ENCODE measurements around the gene WDR81.
"Not testable (repeated sequence)": the region's sequence is repeated elsewhere in the genome, so short reads cannot be mapped to it uniquely, and the experiment has no call there.

Gene WDR81

DNA sequence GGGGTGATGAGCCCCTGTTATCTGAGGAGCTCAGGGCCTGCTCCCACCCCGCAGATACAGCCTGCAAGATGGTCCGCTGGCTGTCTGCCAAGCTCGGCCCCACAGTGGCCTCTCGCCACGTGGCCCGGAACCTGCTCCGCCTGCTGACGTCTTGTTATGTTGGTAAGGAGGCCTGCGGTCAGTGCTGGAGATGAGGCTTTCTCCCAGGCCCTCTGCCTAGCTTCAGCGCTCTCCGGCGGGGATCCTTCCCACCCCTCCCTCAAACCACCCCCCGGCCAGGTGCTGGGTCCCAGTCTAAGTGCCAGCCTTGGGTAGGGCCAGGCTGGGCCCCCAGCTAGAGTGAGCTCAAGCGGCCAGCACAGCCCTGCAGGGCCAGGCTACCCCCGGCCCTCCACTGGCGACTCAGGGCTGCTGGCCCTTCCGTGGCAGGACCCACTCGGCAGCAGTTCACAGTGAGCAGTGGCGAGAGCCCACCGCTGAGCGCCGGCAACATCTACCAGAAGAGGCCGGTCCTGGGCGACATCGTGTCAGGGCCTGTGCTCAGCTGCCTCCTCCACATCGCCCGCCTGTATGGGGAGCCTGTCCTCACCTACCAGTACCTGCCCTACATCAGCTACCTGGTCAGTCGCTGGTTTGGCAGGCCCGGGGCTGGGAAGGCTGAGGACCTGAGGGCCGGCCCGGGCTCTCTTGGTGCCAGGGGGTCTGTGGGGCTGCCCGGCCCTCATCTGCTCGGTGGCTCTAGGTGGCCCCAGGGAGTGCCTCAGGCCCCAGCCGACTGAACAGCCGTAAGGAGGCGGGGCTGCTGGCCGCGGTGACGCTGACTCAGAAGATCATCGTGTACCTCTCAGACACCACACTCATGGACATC lies 6.1 kb downstream of the WDR81 start:
- in situ Hi-C loops (cut with MboI; ENCODE audit: low sequenced_read_pairs), result no loop called here

GRCh38 chr17:1731194-1731506 lies 6.6 kb downstream of the WDR81 start:
- in situ Hi-C loops (cut with MboI; ENCODE audit: low sequenced_read_pairs), result no loop called here

GRCh38 chr17:1732241-1732832 lies 7.8 kb downstream of the WDR81 start:
- in situ Hi-C loops (cut with MboI; ENCODE audit: low sequenced_read_pairs), result no loop called here

GRCh38 chr17:1732833-1733321 lies 8.4 kb downstream of the WDR81 start:
- in situ Hi-C loops (cut with MboI; ENCODE audit: low sequenced_read_pairs), result no loop called here

GRCh38 chr17:1733759-1734158 lies 9.3 kb downstream of the WDR81 start:
- in situ Hi-C loops (cut with MboI; ENCODE audit: low sequenced_read_pairs), result no loop called here

- in situ Hi-C loops (cut with MboI; ENCODE audit: low sequenced_read_pairs), result no loop called here
Measured at GRCh38 chr17:1735418-1735817, 10.9 kb downstream of the WDR81 start.

- in situ Hi-C loops (cut with MboI; ENCODE audit: low sequenced_read_pairs), result no loop called here
Measured at GRCh38 chr17:1735834-1736347, 11.4 kb downstream of the WDR81 start.

DNA sequence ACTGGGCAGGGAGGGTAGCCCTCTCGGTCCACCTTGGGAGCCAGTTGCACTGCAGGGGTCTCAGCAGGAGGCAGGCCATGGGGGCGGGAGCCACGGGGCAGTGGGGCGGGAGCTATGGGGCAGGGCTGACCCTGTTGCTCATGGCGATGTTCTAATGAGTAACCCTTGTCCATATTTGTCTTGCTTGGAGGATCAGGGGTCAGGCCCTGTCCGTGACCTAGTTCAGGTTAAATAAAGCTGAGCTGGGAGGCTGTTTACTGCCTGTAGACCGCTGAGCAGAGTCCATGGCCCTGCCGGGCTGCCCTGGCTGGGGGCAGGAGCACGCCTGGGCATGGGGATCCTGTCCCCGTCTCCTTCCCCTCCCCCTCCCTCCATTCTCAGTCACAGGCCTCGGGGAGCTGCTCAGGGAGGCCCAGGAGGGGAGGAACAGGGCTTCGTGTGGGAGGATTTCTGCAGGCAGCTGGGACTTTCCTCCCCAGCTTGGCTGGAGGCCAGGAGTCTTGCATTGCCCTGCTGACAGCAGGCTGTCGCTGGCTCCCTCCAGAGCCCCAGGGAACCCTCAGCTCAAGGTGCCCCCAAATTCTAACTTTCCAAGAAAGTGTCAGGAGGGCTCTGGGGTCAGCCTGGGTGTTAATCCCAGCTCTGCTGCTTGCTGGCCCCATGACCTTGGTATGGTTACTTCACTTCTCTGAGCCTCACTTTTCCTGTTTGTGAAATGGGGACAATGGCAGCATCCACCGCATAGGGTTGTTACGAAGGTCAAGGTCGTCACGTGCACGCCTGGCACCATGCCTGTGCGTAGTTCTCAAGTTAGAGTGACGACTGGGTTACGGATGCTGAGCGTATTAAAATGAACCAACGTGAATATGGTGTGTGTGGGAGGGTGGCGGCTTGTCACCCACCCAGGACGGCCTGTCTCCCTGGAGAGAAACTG lies 12.1 kb downstream of the WDR81 start:
- in situ Hi-C loops (cut with MboI; ENCODE audit: low sequenced_read_pairs), result no loop called here

- in situ Hi-C loops (cut with MboI; ENCODE audit: low sequenced_read_pairs), result no loop called here
Measured at GRCh38 chr17:1737531-1738291, 13.2 kb downstream of the WDR81 start.

GRCh38 chr17:1741899-1742298 lies 17.4 kb downstream of the WDR81 start:
- in situ Hi-C loops (cut with MboI; ENCODE audit: low sequenced_read_pairs), result not testable (repeated sequence)

DNA sequence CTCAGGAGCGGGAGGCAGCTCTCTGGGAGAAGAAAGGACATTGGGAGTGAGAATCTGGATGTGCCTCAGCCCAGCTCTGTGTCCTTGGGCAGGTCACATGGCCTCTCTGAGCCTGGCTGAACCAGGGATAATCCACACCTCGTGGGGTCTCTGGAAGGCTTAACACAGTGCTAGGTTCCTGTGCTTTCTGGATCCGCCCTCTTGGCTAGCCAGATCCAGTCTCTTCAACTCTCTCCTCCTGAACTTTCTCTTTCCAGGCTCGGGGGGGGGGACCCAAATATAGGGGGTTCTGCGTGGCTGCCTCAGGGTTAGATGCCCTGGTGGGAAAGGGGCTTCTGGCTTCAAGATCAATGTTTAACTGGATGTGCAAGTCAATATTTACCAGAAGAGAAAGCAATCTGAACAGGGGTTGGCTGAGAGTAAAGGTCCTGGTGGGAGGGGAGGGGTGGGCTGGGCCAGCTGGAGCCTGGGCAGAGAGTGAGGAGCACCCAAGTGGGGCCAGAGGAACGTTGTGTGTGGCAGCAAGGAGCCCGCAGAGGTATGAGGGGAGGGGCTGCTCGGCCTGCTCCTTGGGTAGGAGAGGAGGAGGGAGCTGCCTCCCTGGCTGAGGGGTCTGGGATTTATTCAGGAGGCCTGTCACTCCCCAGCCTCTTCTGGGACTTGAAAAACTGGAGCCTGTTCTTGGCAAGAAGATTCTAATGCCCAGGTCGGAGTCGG lies 18.0 kb downstream of the WDR81 start, which contains the start of gene SERPINF2:
Gene SERPINF2 (plus strand): TSS at position 501 of the 717 bp plus-strand sequence. CDS start 2,125 bp downstream, outside the sequence.
- in situ Hi-C loops (cut with MboI; ENCODE audit: low sequenced_read_pairs), result no loop called here

DNA sequence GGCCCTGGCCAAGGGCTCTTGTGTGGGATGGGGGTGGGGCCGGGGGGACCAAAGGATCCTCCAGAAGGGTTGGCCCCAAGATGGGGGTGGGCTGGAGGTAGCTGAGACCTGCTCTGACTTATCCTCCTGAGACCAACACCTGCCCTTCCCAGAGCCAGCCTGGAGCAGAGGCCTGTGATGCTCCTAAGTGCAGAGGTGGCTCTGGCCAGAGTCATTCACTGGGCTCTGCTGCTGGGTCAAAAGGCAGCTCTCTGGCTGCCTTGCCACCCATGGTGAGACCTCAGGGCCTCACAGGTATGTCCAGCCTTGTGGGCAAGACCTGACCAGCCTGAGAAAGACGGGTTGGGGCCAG lies 18.6 kb downstream of the WDR81 start:
- in situ Hi-C loops (cut with MboI; ENCODE audit: low sequenced_read_pairs), result no loop called here

DNA sequence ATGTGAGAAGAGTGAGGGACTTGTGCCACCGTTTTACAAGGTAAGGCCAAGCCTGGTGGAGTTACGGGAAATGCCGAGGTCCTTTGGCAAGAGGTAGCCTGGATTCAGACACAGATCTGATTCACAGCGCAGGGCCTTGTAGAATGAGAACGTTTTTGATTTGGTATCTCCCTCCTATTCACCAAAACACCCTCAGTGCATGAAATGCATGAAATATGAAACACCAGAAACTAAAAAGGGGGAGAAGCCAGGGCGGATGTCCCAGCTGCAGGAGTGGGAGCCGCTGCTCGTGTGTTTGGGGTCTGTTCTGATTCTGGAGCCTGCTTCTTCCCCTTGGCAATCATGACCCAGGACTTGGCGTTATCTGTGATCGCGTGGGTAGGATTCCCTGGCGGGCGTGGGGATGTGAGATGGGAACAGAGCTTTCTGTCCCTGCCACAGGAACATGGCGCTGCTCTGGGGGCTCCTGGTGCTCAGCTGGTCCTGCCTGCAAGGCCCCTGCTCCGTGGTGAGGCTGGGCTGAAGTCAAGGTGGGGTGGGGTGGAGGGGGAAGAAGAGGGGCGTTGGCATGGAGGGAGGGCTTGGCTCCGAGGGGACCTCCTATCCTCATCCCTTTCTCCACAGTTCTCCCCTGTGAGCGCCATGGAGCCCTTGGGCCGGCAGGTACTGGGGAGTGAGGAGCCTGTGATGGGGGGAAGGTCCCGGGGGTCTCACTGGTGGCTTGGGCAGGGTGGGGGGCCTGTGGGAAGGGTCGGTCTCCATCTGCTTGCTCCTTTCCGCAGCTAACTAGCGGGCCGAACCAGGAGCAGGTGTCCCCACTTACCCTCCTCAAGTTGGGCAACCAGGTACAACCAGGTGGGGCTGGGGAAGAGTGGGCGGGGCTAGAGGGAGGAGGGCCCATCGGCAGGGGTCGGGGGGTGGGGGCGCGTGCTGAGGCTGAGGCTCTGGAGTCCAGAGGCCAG lies 20.3 kb downstream of the WDR81 start:
- in situ Hi-C loops (cut with MboI; ENCODE audit: low sequenced_read_pairs), result no loop called here

DNA sequence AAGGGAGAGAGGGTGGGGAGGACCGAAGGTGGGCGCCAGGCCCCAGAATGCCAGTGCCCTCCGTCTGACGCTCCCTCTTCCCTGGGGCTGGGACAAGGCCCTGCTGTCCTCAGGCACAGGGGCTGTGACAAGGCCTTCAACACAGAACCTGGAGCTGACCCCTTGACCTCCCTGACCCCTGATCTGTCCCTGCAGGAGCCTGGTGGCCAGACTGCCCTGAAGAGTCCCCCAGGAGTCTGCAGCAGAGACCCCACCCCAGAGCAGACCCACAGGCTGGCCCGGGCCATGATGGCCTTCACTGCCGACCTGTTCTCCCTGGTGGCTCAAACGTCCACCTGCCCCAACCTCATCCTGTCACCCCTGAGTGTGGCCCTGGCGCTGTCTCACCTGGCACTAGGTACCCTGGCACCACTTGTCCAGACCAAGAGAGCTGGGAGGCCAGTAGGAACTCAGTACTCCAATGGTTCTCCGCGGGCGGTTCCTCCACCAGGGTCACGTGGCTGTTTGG lies 21.1 kb downstream of the WDR81 start:
- in situ Hi-C loops (cut with MboI; ENCODE audit: low sequenced_read_pairs), result no loop called here

GRCh38 chr17:1746975-1747543 lies 22.6 kb downstream of the WDR81 start:
- in situ Hi-C loops (cut with MboI; ENCODE audit: low sequenced_read_pairs), result no loop called here

DNA sequence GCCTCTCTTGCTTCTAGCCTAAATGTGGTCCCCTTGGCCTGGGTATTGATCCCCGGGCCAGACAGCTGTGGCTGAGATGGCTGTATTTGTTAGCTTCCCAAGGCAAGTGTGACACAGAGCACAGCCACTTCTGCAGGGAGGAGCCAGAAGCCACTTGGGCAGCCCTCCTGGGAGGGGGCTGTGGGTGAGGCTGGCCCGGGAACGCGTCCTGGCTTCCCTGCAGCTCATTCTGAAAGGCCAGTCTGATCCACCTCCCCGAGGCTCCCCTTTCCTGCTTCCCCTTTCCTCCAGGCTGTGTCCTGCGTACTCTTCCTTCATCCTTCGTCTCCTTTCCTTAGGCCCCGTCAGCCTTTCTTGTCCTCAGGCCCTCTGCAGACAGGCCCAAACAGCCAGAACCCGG lies 26.1 kb downstream of the WDR81 start:
- in situ Hi-C loops (cut with MboI; ENCODE audit: low sequenced_read_pairs), result no loop called here

GRCh38 chr17:1752425-1753262 lies 28.1 kb downstream of the WDR81 start:
- in situ Hi-C loops (cut with MboI; ENCODE audit: low sequenced_read_pairs), result no loop called here

All from HL-60/S4 treated with retinoic acid at 250 ng/mL for 4 days and 3 days (cell line).